Muscle of back (tissue), 13 donors: ENCODE data around the gene NT5C. TPM values are rescaled to one million over a fixed set of nuclear protein-coding genes. Genes with fewer than 3 reads are reported as not detected.
A peak's percentile ranks its signal among the peaks of the same experiment; 100 is the strongest.
"Not testable (repeated sequence)": the region's sequence is repeated elsewhere in the genome, so short reads cannot be mapped to it uniquely, and the experiment has no call there.

Experiments used
- DNase-seq, 3 donors: peaks; one replicate each; pipeline versions ENCODE4 v3.0.0 to v3.0.0-alpha.2; 2013
- long read RNA-seq, 9 donors: transcript quantifications; one replicate each; lab custom pipeline, GENCODE V29; 2026
- polyA plus RNA-seq, 10 donors: library from polyadenylated mRNA; unstranded; fragments of 120-200 nt; gene quantifications; one replicate each; pipeline ENCODE4 v1.2.1, GENCODE V29; 2013; ENCODE audit not compliant: insufficient read length in 10 of 10

Gene NT5C
- polyA plus RNA-seq: 10 to 100 TPM; 30.3 to 42.9 (median 38.6) TPM
- long read RNA-seq, donor 1, transcript NT5C-201 (5 exons, 954 nt): major isoform, 15 of 22 reads
- long read RNA-seq, donor 1, partial matches to known transcripts: 0 of 22 reads
- long read RNA-seq, donor 1, other reads (novel, unspliced or antisense): 0 of 22 reads
- long read RNA-seq, donor 2, transcript NT5C-201 (5 exons, 954 nt): major isoform, 14 of 18 reads
- long read RNA-seq, donor 2, partial matches to known transcripts: 0 of 18 reads
- long read RNA-seq, donor 2, other reads (novel, unspliced or antisense): 0 of 18 reads
- long read RNA-seq, donor 3: 0 reads
- long read RNA-seq, donor 4, transcript NT5C-201 (5 exons, 954 nt): major isoform, 13 of 19 reads
- long read RNA-seq, donor 4, partial matches to known transcripts: 0 of 19 reads
- long read RNA-seq, donor 4, other reads (novel, unspliced or antisense): 0 of 19 reads
- long read RNA-seq, donor 5, transcript NT5C-201 (5 exons, 954 nt): major isoform, 15 of 23 reads
- long read RNA-seq, donor 5, partial matches to known transcripts: 0 of 23 reads
- long read RNA-seq, donor 5, other reads (novel, unspliced or antisense): 0 of 23 reads
- long read RNA-seq, donor 6, transcript NT5C-201 (5 exons, 954 nt): major isoform, 13 of 19 reads
- long read RNA-seq, donor 6, partial matches to known transcripts: 0 of 19 reads
- long read RNA-seq, donor 6, other reads (novel, unspliced or antisense): 0 of 19 reads
- long read RNA-seq, donor 7, transcript NT5C-201 (5 exons, 954 nt): major isoform, 7 of 11 reads
- long read RNA-seq, donor 7, partial matches to known transcripts: 0 of 11 reads
- long read RNA-seq, donor 7, other reads (novel, unspliced or antisense): 0 of 11 reads
- long read RNA-seq, donor 8, transcript NT5C-201 (5 exons, 954 nt): major isoform, 6 of 15 reads
- long read RNA-seq, donor 8, partial matches to known transcripts: 0 of 15 reads
- long read RNA-seq, donor 8, other reads (novel, unspliced or antisense): 0 of 15 reads
- long read RNA-seq, donor 9, partial matches to known transcripts: 0 of 4 reads
- long read RNA-seq, donor 9, other reads (novel, unspliced or antisense): 0 of 4 reads

DNA sequence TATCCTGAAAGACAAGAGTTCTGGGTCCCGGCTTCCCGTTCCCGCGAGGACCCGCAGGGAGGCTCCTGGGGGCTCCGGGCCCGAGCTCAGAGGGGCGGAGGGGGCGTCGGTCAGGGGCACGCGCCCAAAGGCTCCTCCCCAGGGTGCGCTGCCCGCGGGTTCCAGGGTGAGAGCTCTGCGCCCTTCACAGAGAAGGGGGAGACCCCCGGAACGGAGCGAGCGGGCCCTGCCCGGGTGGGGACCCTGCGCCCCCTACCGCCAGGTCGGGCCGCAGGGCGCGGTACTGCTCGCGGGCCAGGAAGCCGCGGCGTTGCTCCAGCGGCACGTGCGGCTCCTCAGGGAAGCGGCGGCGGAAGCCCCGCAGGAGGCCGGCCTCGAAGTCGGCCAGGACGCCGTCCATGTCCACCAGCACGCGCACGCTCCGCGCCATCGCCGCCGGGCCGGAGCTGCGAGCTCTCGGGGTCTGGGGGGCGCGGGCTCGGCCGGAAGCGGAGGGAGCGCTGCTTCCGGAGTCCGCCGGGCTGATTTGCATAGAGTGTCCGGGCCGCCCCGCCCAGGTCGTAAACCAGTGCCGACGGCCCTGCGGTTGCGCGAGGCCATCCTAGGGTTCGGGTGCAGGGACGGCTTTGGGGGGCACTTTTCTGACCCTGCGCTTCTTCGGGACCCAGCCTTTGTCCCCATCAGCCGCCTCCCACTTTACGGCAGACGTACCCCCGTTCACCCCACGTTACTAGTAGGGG, at the start of gene NT5C:
Gene NT5C, minus strand, starts transcription at position 465 of the 740 bp plus-strand sequence. Its CDS starts 35 bp downstream, at position 430.
- peak; percentile 72 to 97 (median 89) for DNase-seq

DNA sequence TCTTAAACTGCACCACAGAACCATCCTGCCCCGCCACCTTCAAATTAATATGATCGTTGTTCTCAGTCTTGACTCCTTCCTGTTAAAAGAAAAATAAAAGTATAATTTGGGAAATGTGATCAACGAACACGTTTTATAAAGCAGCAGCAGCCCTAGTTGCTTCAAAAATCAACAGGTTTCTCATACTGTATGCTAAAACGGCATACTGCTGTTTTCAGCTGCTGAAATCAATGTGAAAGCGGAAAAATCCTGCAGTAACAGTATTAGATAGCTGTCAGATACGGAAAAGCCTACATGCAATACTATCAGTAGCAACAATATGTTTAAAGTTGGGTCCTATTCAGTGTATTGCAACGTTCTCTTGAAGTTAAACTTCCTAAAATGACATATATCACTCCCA, 49.6 kb upstream of the NT5C start:
- no peak for DNase-seq

DNA sequence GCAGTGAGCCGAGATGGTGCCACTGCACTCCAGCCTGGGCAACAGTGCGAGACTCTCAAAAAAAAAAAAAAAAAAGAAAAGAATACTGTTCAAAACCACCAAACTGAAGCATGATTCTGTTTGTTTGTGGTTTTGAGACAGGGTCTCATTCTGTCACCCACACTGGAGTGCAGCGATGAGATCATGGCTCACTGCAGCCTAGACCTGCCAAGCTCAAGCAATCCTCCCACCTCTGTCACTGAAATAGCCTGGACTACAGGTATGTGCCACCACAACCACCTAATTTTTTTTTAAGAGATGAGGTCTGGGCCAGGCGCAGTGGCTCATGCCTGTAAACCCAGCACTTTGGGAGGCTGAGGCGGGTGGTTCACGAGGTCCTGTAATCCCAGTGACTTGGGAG, 46.9 kb upstream of the NT5C start:
- DNase-seq: no peak

DNA sequence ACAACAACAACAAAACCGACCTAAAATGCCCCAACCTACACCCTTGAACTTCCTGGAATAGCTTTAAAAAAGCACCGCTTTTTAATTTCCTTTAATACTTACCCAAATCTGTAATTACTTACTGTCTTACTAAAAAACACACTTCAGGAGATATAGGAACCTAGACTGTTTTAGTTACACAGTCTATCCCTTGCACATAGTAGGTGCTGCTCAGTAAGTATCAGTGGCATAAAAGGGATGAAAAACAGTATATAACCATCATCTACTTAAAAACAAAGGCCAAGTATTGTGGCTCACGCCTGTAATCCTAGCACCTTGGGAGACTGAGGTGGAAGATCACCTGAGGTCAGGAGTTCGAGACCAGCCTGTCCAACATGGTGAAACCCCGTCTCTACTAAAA, 45.1 kb upstream of the NT5C start:
- DNase-seq: no peak

DNA sequence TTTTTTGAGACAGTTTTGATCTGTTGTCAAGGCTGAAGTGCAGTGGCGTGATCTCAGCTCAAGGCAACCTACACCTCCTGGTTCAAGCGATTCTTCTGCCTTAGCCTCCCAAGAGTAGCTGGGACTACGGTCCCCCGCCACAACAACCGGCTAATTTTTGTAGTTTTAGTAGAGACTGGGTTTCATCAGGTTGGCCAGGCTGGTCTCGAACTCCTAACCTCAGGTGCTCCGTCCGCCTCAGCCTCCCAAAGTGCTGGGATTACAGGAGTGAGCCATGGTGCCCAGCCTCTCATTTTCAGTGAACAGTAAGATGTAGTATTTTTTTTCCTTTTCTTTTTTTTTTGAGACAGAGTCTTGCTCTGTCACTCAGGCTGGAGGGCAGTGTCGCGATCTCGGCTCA, 43.5 kb upstream of the NT5C start:
- no peak for DNase-seq

DNA sequence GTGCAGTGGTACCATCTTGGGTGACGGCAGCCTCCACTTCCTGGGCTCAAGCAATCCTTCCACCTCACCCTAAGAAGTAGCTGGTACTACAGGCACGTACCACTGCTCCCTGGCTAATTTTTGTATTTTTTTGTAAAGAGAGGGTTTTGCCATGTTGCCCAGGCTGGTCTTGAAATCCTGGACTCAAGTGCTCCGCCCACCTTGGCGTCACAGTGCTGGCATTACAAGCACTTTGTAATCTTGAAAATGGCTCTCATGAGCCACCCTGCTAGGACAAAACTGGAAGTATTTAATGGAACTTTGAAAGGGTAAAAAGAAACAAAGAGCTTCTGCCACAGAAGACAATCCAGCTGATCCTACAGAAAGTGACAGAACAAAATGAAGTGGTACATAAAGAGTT, 42.0 kb upstream of the NT5C start:
- DNase-seq: no peak

DNA sequence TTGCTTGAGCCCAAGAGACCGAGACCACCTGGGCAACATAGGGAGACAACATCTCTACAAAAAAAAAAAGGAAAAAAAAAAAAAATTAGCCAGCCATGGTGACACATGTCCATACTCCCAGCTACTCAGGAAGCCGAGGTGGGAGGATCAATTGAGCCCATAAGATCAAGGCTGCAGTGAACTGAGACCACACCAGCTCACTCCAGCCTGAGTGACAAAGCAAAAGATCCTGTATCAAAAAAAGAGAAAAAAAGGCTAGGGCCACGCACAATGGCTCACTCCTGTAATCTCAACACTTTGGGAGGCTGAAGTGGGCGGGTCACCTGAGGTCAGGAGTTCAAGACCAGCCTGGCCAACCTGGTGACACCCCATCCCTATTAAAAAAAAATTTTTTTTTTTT, 37.5 kb upstream of the NT5C start:
- DNase-seq: no peak

DNA sequence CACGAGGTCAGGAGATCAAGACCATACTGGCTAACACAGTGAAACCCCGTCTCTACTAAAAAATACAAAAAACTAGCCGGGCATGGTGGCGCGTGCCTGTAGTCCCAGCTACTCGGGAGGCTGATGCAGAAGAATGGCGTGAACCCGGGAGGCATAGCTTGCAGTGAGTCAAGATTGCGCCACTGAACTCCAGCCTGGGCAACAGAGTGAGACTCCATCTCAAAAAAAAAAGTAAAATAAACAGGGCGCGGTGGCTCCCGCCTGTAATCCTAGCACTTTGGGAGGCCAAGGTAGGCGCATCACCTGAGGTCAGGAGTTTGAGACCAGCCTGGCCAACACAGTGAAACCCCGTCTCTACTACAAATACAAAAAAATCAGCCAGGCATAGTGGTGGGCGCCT, 33.1 kb upstream of the NT5C start:
- DNase-seq: not testable (repeated sequence)

DNA sequence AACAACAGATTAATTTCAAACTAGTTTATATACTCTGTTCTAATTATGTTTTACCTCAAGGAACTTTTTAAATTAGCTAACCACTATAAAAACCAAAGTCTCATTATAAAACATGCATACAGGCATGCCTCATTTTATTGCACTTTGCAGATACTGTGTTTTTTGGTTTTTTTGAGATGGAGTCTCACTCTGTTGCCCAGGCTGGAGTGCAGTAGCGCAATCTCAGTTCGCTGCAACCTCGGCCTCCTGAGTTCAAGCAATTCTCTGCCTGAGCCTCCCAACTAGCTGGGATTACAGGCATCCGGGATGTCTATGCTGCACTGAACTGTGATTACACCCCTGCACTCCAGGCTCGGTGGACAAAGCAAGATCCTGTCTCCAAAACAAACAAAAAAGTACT, 31.5 kb upstream of the NT5C start:
- no peak for DNase-seq

DNA sequence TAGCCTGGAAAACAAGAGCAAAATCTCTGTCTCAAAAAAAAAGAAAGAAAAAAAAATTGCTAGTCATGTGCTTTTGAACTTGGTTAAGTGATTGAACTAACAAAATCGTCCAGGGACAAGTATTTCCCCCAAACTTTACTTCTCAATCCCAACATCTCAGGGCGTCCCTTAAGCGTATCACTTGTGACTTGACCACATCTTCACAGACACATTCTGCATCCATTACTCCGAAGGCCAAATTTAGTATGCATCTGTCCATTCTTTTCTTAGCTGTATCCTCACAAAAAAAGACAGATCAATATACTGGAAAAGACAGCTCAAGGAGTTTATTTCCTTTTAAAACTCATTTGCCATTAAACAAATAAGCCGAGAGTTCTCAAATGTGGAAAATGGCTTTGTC, 28.7 kb upstream of the NT5C start:
- DNase-seq: no peak

DNA sequence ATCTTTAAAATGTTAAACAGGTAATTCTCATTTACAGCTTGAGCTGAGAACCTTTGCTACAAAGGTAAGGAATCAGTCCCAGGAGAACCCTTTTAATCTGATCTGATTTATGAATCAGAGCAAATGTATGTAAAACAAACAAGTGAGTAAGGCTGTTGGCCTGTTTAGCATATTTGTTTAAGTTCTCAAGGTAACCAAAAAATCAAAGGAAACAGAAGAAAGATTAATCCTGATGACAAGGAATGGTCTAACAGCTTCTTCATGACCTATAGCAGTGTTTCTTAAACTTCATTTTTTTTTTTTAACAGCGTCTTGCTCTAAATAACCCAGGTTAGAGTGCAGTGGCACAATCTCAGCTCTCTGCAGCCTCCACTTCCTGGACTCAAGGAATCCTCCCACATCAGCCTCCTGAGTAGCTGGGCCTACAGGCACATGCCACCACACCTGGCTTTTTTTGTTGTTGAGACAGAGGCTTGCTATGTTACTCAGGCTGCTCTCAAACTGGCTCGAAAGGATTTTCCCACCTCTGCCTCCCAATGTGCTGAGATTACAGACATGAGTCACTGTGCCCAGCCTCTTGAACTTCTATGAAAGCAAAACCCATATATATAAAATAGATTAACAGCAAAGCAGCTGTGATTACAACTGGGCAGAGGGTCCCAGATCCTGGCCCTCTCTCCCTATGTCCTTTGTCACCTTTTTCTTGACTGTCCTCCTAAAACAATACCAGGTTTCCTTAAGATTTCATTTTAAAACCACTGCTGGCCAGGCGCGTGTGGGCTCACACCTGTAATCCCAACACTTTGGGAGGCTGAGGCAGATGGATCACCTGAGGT, 27.9 kb upstream of the NT5C start:
- no peak for DNase-seq

DNA sequence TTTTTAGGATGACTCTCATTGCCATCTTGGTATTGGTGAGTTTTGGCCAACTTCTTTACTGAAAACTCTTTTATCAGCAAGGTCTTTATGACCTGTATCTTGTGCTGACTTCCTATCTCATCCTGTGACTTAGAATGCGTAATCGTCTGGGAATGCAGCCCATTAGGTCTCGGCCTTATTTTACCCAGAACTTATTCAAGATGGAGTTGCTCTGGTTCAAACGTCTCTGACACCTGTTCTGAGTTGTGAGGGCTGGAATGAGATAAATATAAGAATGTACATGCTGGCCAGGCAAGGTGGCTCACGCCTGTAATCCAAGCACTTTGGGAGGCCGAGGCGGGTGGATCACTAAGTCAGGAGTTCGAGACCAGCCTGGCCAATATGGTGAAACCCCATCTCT, 26.9 kb upstream of the NT5C start:
- DNase-seq: not testable (repeated sequence)

DNA sequence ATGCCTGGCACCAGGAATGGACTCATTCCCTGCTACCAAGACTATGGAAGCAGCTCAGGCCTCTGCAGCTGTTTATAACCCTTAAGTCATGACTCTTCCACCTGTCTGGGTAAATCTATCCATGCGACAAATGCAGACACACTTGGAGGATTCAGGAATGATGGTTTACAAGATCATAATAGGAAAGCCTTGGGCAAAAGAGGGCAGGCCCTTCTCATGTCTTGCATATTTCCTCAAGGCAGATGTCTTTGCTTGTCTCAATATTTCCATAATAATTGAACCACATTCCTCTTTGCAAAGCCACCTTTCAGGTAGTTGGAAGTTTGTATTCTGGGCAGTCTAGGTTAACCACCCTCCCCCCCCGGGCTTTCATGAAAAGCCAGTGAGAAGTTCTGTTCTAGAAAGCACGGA, 23.7 kb upstream of the NT5C start:
- DNase-seq: peak; percentile 24 to 59 (median 39)

DNA sequence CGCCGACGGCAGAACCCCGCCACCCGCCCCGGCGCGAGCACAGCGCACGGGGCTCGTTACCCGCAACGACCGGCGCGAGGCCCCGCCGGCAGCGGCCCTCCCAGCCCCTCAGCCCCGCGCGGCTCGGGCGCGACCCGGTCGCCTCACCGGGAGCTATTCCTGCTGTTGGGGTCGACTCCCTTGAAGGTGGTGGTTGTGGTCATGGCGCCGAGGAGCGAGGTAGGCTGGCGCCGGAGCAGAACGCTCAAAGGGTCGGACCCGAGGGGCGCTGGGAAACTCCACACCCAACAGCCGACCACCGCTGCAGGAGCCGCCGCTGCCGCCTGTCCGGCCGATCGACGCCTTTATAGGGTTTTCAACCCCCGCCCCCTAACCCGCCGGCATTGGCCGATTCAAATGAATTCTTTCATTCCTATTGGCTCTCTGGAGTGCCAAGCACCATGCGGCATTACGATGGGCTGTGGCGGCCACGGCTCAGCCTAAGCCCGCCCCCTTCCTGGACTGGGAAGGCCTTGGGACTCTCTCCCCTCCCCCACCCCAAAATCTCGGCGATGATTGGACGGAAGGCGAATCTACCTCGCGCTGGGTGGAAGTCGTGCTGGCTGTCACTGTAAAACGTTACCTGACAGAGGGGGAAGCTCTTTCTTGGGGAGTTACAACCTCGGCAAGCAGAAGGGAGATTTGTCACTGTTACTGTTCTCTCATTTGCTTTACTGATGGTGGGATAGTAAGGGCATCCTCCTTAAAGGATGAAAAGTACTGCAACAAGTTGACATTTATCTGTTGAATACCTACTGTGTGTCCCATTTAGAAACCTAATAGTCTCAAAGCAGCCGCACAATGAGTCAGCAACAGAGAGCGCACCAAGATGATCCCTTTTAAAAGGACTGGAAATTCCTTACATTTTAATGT, 22.9 kb upstream of the NT5C start, which contains the start of gene JPT1:
Gene JPT1, minus strand, starts transcription at position 318 of the 912 bp plus-strand sequence. Its CDS starts 115 bp downstream, at position 203.
- DNase-seq: peak; percentile 97 to 99 (median 99)

DNA sequence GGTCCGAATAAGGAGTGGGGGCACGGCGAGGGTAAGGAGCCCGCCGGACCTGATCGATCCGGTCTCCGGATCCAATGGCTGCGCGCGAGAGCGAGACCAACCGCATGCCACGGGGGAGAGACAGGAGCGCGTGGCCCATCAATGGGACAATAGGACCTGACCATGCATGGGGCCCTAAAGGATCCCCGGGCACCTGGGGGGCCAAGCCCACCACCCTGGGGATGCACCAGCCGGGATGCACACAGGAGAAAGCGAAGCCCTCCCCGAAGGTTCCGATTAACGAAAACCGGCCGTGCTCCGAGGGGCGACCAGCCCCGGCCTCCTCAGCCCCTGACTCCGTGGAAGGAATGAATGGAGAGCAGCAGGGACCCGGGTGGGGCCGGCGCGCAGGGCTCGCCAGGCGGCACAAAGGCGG, 22.2 kb upstream of the NT5C start:
- peak in 1 of 3 donors; percentile 34 for DNase-seq

DNA sequence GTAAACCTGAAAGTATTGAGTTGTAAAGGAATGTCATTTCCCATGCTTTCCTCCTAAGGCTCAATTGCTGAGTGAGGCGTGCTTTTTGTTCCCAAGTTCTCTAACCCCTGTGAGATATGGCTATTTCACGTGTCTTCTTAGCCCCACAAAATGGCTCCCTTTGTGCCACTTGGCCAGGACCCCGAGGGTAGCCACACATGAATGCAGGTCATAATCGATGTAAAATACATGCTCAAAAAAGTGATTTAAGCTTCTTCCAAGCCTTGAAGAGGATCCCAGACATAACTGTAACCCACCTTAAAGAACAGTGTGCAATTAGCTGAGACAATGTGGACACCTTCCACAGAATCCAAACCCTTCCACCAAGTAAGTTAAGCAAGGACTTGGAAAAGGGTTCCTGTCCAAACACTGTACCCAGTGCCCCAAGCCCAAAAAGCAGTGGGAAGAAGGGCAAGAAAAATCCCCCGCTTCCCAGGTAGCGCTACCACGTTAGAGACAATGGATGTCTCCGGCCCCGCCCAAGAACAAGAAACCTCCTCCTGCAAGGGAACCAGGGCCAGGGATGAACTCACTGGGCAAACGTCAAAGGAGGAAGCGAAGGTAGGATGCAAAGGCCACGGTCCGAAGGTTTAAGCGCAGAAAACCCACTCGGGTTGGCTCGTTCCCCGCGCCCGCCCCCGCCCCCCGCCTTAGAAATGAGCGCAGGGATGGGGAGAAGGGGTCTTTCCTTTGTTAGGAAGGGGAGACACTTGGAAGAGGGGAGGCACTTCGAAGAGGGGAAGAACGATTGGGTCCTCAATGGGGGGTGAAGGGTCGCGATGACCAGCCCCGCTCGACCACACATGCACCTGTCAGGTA, 21.6 kb upstream of the NT5C start:
- DNase-seq: peak in 2 of 3 donors; percentile 18 to 58

DNA sequence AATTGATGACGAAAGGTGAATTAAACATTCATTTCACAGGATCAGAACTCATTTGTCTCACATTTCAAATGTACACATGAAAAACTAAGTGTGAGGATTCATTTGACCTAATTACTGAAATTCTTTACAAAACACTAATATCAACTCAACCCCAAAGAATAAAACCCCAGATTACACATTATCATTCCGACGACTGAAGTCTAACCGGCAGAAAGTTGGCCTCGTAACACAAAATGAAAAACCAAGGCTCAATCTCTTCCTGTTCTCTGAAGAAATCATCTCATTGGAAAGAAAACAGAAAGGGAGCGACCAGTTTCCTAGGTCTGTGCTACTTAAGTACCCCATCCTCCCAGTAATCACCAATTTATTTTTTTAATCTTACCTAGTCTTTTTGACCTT, 21.0 kb upstream of the NT5C start:
- DNase-seq: no peak

DNA sequence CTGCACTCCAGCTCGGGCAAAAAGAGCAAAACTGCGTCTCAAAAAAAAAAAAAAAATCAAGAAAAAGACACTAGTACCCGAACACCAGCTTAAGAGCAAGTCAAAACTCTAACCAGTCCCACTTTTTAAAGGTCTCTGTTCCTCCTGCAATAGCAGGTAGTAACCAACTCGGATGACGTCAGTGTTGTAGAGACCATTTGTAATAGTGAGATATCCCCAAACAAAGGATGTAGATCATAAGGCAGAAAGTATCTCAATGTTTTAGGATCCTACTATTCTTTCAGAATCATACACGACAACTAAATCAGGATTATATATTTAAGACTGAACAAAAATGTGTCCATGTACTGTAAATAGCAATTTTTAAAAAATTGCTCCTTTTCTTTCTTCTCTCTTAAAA, 20.4 kb upstream of the NT5C start:
- DNase-seq: no peak
